ENCODE measurements around the gene WBP1.
A peak's percentile ranks its signal among the peaks of the same experiment; 100 is the strongest.

The WBP1 gene

GRCh38 chr2:74474899-74475298, 16.7 kb downstream of the WBP1 start:
- H2BK12ac ChIP-seq (ENCODE audit: low read length), result no peak overlapping the region
- no peak overlapping the region for H3K27ac ChIP-seq (replicated peaks; ENCODE audit: low read length)
- H3K4me2 ChIP-seq (ENCODE audit: insufficient read depth, low read length, poor library complexity, severe bottlenecking), result no peak overlapping the region
- WGBS, 2 donors (ENCODE audit: extremely low coverage in 2 of 2, insufficient read length in 2 of 2, insufficient replicate concordance in 1 of 2), result no CpG with 5 or more reads among the region's 5 CpGs
- no peak overlapping the region for H3K14ac ChIP-seq (ENCODE audit: low read length)
- no peak overlapping the region for H3K9ac ChIP-seq (ENCODE audit: low read depth, low read length, poor library complexity)
- no peak overlapping the region for H2AFZ ChIP-seq (ENCODE audit: low read length)
- no peak overlapping the region for H4K8ac ChIP-seq (ENCODE audit: low read depth, low read length)
- H3K4ac ChIP-seq (ENCODE audit: low read length), result no peak overlapping the region
- H3K23ac ChIP-seq (ENCODE audit: low read depth, low read length, poor library complexity), result no peak overlapping the region
- peaks cover 24 to 53% of the 10 kb centered on the region in 2 donors for H3K36me3 ChIP-seq (replicated peaks in 1 of 2; ENCODE audit: control insufficient read depth in 2 of 2, insufficient read depth in 2 of 2, low read length in 2 of 2)
- no peak overlapping the region for H3K18ac ChIP-seq (ENCODE audit: low read length)
- DNase-seq (ENCODE audit: low spot score), result no peak
- H3K9me3 ChIP-seq (replicated peaks in 1 of 2; ENCODE audit: control insufficient read depth in 2 of 2, insufficient read depth in 1 of 2, low read depth in 1 of 2, low read length in 2 of 2), result no peaks in the 10 kb centered on the region
- H3K27me3 ChIP-seq (ENCODE audit: control insufficient read depth in 3 of 3, insufficient read depth in 3 of 3, low read depth in 1 of 3, low read length in 3 of 3), result no peaks in the 10 kb centered on the region
- H3K4me3 ChIP-seq (ENCODE audit: low read length in 2 of 2), result no peak overlapping the region
- peaks cover 6 to 11% of the 10 kb centered on the region in 2 donors for H3K4me1 ChIP-seq (ENCODE audit: control insufficient read depth in 2 of 2, insufficient read depth in 1 of 2, low read depth in 1 of 2, low read length in 2 of 2)
- H4K91ac ChIP-seq (ENCODE audit: low read depth, low read length, poor library complexity), result no peak overlapping the region
- no peak overlapping the region for H2BK15ac ChIP-seq (ENCODE audit: low read length)
- H3K79me1 ChIP-seq (ENCODE audit: low read depth, low read length), result no peaks in the 10 kb centered on the region
- H2AK5ac ChIP-seq (ENCODE audit: low read depth, low read length), result no peak overlapping the region
- H2BK120ac ChIP-seq (ENCODE audit: low read depth, low read length), result no peak overlapping the region
- no peak overlapping the region for H2BK5ac ChIP-seq (ENCODE audit: low read length)

GRCh38 chr2:74481431-74481830, 23.2 kb downstream of the WBP1 start:
- Histone ChIP-seq H3K9me3 (replicated peaks in 1 of 2; ENCODE audit: control insufficient read depth in 2 of 2, insufficient read depth in 1 of 2, low read depth in 1 of 2, low read length in 2 of 2) (no peaks in the 10 kb centered on the region), H3K4ac (ENCODE audit: low read length) (no peak overlapping the region), H3K27ac (replicated peaks; ENCODE audit: low read length) (no peak overlapping the region), H2AFZ (ENCODE audit: low read length) (no peak overlapping the region), H3K18ac (ENCODE audit: low read length) (no peak overlapping the region), H3K4me1 (ENCODE audit: control insufficient read depth in 2 of 2, insufficient read depth in 1 of 2, low read depth in 1 of 2, low read length in 2 of 2) (peaks cover 9 to 14% of the 10 kb centered on the region in 2 donors), H2BK12ac (ENCODE audit: low read length) (no peak overlapping the region), H3K4me2 (ENCODE audit: insufficient read depth, low read length, poor library complexity, severe bottlenecking) (peak overlapping the region; percentile 98), H4K8ac (ENCODE audit: low read depth, low read length) (no peak overlapping the region), H2AK5ac (ENCODE audit: low read depth, low read length) (peak overlapping the region; percentile 91), H3K23ac (ENCODE audit: low read depth, low read length, poor library complexity) (peak overlapping the region; percentile 98), H3K14ac (ENCODE audit: low read length) (no peak overlapping the region), H3K9ac (ENCODE audit: low read depth, low read length, poor library complexity) (peak overlapping the region; percentile 99), H3K79me1 (ENCODE audit: low read depth, low read length) (peaks cover 12% of the 10 kb centered on the region), H2BK5ac (ENCODE audit: low read length) (no peak overlapping the region), H2BK15ac (ENCODE audit: low read length) (no peak overlapping the region), H3K27me3 (ENCODE audit: control insufficient read depth in 3 of 3, insufficient read depth in 3 of 3, low read depth in 1 of 3, low read length in 3 of 3) (no peaks in the 10 kb centered on the region), H3K36me3 (replicated peaks in 1 of 2; ENCODE audit: control insufficient read depth in 2 of 2, insufficient read depth in 2 of 2, low read length in 2 of 2) (peaks cover 14 to 42% of the 10 kb centered on the region in 2 donors), H3K4me3 (ENCODE audit: low read length in 2 of 2) (peak overlapping the region; percentile 81 to 85), H2BK120ac (ENCODE audit: low read depth, low read length) (no peak overlapping the region), H4K91ac (ENCODE audit: low read depth, low read length, poor library complexity) (no peak overlapping the region)
- no CpG with 5 or more reads among the region's 3 CpGs for WGBS, 2 donors (ENCODE audit: extremely low coverage in 2 of 2, insufficient read length in 2 of 2, insufficient replicate concordance in 1 of 2)
- no peak for DNase-seq (ENCODE audit: low spot score)

- no CpG with 5 or more reads among the region's 80 CpGs for WGBS, 2 donors (ENCODE audit: extremely low coverage in 2 of 2, insufficient read length in 2 of 2, insufficient replicate concordance in 1 of 2)
- H3K4me2 ChIP-seq (ENCODE audit: insufficient read depth, low read length, poor library complexity, severe bottlenecking), result peak overlapping the region; percentile 98
Observed at GRCh38 chr2:74481961-74482800, 23.9 kb downstream of the WBP1 start.

More at GRCh38 chr2:74481961-74482800, 23.9 kb downstream of the WBP1 start:
- peak overlapping the region; percentile 100 for H3K14ac ChIP-seq (ENCODE audit: low read length)
- peak overlapping the region; percentile 67 for H2BK120ac ChIP-seq (ENCODE audit: low read depth, low read length)
- peaks cover 9 to 14% of the 10 kb centered on the region in 2 donors for H3K4me1 ChIP-seq (ENCODE audit: control insufficient read depth in 2 of 2, insufficient read depth in 1 of 2, low read depth in 1 of 2, low read length in 2 of 2)
- peak overlapping the region; percentile 98 for H3K23ac ChIP-seq (ENCODE audit: low read depth, low read length, poor library complexity)
- H2BK15ac ChIP-seq (ENCODE audit: low read length), result peak overlapping the region; percentile 99
- H3K9ac ChIP-seq (ENCODE audit: low read depth, low read length, poor library complexity), result peak overlapping the region; percentile 99
- peak overlapping the region; percentile 81 to 85 for H3K4me3 ChIP-seq (ENCODE audit: low read length in 2 of 2)
- H4K8ac ChIP-seq (ENCODE audit: low read depth, low read length), result peak overlapping the region; percentile 78
- peak overlapping the region; percentile 93 for H2AFZ ChIP-seq (ENCODE audit: low read length)
- peaks cover 12 to 39% of the 10 kb centered on the region in 2 donors for H3K36me3 ChIP-seq (replicated peaks in 1 of 2; ENCODE audit: control insufficient read depth in 2 of 2, insufficient read depth in 2 of 2, low read length in 2 of 2)
- H2BK12ac ChIP-seq (ENCODE audit: low read length), result no peak overlapping the region
- H3K4ac ChIP-seq (ENCODE audit: low read length), result peak overlapping the region; percentile 3
- peak overlapping the region; percentile 91 for H2AK5ac ChIP-seq (ENCODE audit: low read depth, low read length)
- no peaks in the 10 kb centered on the region for H3K27me3 ChIP-seq (ENCODE audit: control insufficient read depth in 3 of 3, insufficient read depth in 3 of 3, low read depth in 1 of 3, low read length in 3 of 3)
- DNase-seq (ENCODE audit: low spot score), result no peak
- peaks cover 12% of the 10 kb centered on the region for H3K79me1 ChIP-seq (ENCODE audit: low read depth, low read length)
- H3K27ac ChIP-seq (replicated peaks; ENCODE audit: low read length), result peak overlapping the region; percentile 75
- peak overlapping the region; percentile 99 for H3K18ac ChIP-seq (ENCODE audit: low read length)
- H3K9me3 ChIP-seq (replicated peaks in 1 of 2; ENCODE audit: control insufficient read depth in 2 of 2, insufficient read depth in 1 of 2, low read depth in 1 of 2, low read length in 2 of 2), result no peaks in the 10 kb centered on the region
- H2BK5ac ChIP-seq (ENCODE audit: low read length), result peak overlapping the region; percentile 88
- no peak overlapping the region for H4K91ac ChIP-seq (ENCODE audit: low read depth, low read length, poor library complexity)
